HPDE6-E6E7 (cell line): ENCODE data around the gene CRTAP.
"Not testable (repeated sequence)": the region's sequence is repeated elsewhere in the genome, so short reads cannot be mapped to it uniquely, and the experiment has no call there.

Experiments used
- DNase-seq: peaks from one replicate; pipeline ENCODE4 v3.0.0; 2011; ENCODE audit warnings: missing footprints; ENCODE audit errors: extremely low spot score

CRTAP gene

GRCh38 chr3:33141006-33141405 is 27.2 kb downstream of the CRTAP start:
- DNase-seq, result no peak

- DNase-seq, result no peak
These were observed 30.6 kb downstream of the CRTAP start for GRCh38 chr3:33144433-33144832.

- no peak for DNase-seq
These were observed 31.5 kb downstream of the CRTAP start for GRCh38 chr3:33145221-33145900.

DNA sequence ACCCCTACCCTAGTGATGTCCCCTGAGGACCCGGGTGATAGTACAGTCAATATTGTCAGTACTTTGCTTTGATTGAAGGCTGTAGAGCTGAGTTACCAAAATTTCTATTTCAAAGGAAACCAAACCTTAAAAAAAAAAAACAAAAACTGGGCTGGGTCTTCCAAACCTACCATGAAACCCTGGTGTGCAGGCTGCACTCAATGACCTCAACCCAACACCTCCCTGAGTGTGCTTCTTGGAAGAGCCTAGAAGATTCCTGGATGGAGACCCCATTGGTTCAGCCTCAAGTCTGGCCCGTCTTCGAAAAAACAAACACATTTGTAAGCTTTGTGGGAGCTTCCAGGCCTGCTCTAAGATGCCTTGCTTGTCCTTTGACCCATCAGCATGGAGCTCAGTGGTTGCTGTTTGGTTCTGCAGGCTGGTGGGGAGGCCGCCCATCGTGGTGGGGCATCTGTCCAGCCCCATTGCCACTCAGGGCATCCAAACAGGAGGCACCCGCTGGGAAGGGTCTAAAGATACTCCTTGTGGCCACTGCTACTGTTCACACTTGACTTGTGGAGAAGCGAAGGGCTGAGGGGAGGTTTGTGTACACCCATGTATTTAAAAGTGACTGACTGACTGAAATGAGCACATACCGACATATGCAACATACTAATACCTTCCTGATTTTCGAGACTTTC is 32.2 kb downstream of the CRTAP start:
- no peak for DNase-seq

GRCh38 chr3:33146791-33147445 is 33.1 kb downstream of the CRTAP start:
- DNase-seq, result no peak

GRCh38 chr3:33149342-33149741 is 35.5 kb downstream of the CRTAP start:
- DNase-seq, result no peak

DNA sequence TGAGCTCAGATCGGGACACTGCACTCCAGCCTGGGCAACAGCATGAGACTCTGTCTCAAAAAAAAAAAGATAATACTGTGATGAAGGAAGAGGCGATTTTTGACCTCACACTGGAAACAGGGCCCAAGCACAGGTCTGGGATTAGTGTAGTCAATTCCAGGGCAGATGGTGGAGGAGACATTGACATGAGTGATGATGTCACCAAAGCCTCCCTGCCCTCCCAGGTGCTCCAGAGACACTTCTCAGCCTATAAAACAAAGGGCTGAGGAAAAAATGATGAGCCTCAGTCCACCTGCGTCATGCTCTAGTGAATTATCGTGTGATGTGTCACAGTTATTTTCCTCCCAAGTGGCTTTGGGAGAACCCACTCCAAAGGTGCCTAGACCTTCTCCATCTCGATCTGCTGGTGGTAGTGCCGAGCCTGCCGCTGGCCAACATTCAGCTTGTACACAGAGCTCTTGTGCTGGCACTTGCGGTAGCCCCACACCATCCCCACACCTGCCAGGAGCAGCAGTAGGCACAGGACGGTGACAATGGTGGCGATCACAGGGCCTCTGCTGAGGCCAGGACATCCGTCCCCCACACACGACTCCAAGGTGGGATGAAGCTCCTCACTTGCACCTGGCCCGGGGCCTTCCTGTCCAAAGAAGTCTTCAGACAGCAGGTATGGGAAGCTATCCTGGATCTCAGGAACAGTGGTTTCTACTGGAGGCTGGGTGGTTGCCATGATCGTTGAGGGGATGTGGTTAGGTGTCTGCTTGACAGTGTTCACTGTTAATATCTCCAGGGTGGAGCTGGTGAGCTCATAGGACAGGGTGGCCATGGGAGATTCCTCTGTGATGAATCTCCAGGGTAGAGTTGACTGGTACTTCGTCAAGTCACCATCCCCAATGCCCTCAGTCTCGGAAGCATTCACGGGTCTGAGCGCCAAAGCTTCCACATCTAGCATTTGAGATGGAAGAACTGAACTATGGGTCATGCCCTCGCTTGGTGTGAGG is 38.8 kb downstream of the CRTAP start:
- DNase-seq, result no peak

DNA sequence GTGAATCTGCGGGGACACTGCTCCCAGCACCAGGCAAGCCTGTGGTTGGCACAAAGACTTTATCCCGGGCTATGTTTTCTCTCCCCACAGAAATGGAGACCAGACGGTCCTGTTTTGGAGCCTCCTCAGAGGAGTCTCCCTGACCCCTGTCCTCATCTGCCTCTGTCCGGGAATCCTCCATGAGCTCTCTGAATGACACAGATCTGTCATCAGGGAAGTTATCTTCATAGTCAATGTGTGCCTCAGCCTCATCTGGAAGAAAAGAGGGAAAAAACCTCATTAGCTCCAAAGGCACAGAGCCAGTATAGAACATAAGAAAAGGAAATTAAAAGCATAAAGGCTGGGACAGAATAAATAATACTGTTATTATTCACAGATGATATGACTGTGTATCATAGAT is 40.0 kb downstream of the CRTAP start:
- DNase-seq, result no peak

- DNase-seq, result no peak
These were observed 41.5 kb downstream of the CRTAP start for GRCh38 chr3:33155301-33155700.

DNA sequence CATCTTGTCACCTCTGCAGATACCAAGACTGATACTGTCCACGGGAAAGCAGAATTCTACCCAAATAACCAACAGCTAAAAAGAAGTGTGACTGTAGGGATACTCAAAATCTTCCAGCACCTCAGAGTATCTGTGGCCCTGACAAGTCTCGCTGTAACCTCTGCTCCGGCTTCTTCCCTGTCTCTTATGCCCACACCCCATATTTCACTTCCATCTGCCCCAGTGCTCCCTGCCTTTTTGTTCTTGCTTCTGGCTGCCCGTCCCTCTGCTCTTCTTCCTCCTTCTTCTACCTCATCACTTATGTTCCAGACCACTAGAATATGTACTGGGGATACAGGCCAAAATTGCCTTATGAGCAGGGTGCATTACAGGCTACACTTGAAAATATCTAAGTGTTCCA is 45.4 kb downstream of the CRTAP start:
- DNase-seq, result no peak

GRCh38 chr3:33159981-33160380 is 46.2 kb downstream of the CRTAP start:
- DNase-seq, result no peak

- DNase-seq, result not testable (repeated sequence)
These were observed 48.8 kb downstream of the CRTAP start for GRCh38 chr3:33162621-33163020.

DNA sequence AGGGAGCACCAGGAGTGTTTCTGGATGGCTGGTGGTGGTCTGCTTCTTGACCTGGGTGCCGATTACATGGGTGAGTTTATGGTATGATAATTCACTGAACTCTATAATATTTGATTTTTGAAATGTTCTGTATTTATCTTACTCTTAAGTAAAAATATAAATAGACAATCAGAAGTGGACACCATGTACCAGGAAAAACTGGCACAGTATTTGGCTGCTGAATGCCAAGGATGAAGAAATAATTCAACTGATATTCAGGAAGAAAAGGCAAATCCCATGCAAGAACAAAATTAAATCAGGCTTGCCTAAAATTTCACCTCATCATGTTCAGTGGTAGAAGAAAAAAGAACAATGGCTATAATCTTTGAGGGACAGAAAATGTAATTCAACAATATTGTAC is 51.6 kb downstream of the CRTAP start:
- DNase-seq, result no peak

GRCh38 chr3:33166095-33166494 is 52.3 kb downstream of the CRTAP start:
- DNase-seq, result no peak

- DNase-seq, result no peak
These were observed 53.5 kb downstream of the CRTAP start for GRCh38 chr3:33167284-33167683.

- no peak for DNase-seq
These were observed 54.0 kb downstream of the CRTAP start for GRCh38 chr3:33167716-33168336.

GRCh38 chr3:33170531-33170930 is 56.7 kb downstream of the CRTAP start:
- no peak for DNase-seq

DNA sequence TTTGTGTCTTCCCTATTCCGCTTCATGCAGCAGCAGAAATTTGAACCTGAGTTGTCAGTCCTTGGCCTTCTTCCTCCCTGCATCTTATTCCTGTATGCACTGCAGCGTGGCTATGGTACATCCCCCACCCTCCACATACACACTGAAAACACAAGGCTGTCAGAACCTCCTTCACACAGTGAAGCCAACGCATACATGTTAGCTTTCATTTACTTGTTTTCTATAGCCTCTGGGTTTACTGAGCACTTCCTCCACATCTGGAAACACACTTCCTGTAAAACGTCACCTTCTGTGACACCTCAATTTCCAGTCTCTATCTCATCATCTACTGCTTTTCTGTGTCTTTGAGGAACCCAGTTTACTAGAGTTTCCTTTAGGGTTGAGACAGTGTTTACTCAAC is 57.8 kb downstream of the CRTAP start:
- no peak for DNase-seq

DNA sequence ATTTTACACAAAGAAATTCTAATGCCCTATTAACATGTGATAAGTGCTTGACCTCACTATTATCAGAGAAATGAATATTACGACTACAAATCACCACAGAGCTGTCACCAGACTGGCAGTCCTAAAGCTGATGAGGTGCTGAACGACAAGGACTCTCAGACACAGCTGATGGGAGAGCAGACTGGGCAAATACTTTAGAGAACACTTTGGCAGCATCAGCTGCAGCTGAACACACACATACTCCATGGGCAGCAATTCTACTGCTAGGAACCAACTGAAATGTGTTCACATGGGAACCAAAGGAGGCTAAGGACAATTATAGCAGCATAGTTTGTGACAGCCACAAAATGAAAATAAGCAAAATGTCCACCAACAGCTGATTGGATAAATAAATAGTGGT is 59.3 kb downstream of the CRTAP start:
- no peak for DNase-seq

GRCh38 chr3:33173672-33174071 is 59.9 kb downstream of the CRTAP start:
- no peak for DNase-seq

DNA sequence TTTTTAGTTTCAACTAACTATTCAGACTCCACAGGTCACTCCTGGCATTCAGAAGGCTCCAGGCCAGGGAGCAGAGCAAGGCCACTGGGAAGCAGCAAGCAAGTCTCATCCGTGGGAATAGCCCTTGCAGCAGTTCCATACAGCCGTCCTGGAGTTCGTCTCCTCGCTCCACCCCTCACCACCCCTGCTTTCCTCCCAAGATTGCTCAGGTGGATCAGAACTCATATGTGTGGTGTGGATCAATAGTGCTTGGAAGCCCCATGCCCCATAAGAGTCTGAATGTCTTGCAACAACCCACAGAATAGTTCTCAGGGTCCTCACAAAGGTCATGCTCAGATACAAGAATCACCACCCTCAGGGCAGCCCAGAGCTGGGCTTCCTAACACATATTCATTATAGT is 60.3 kb downstream of the CRTAP start:
- DNase-seq, result no peak
